B cell (primary cell): ENCODE measurements around the gene AGAP1.

Source experiments
- CTCF ChIP-seq: fragments of 200-600 bp; IDR thresholded peaks from one replicate; pipeline ENCODE4 v1.8.0; 2022; ENCODE audit warnings: antibody characterized with exemption, mild to moderate bottlenecking
- EZH2 ChIP-seq: IDR thresholded peaks from 2 replicates; pipeline ENCODE4 v1.6.1; 2012; ENCODE audit warnings: borderline replicate concordance, low read depth, mild to moderate bottlenecking, moderate library complexity, low read length; ENCODE audit not compliant: insufficient read depth, poor library complexity, severe bottlenecking

- TF ChIP-seq CTCF (no peak), EZH2 (no peak)
These were observed 58.1 kb downstream of the AGAP1 start for GRCh38 chr2:235551965-235552364.
